GM12878 (cell line): Measurements from ENCODE around the gene PDE4DIP.
"Not testable (repeated sequence)": the region's sequence is repeated elsewhere in the genome, so short reads cannot be mapped to it uniquely, and the experiment has no call there.

Experiments
- ATF2 ChIP-seq: IDR thresholded peaks from 2 replicates; pipeline ENCODE4 v1.6.1; 2012; ENCODE audit warnings: low read length, inconsistent platforms
- BCLAF1 ChIP-seq: fragments of 450-650 bp; IDR thresholded peaks from 2 replicates; pipeline ENCODE4 v1.6.1; 2017; ENCODE audit warnings: antibody characterized with exemption, mild to moderate bottlenecking, moderate library complexity
- CBX5 ChIP-seq: sonication (generic); IDR thresholded peaks from 2 replicates; pipeline ENCODE4 v1.6.1; 2016; ENCODE audit warnings: low read depth, moderate library complexity, mild to moderate bottlenecking, inconsistent platforms
- CREB1 ChIP-seq: IDR thresholded peaks from 2 replicates; pipeline ENCODE4 v1.6.1; 2012; ENCODE audit warnings: low read depth, mild to moderate bottlenecking, inconsistent platforms
- CREM ChIP-seq: IDR thresholded peaks from 2 replicates; pipeline ENCODE4 v1.6.1; 2014; ENCODE audit warnings: antibody characterized with exemption, low read depth
- CTCF ChIP-seq, 3 experiments: IDR thresholded peaks in 2 of 3; conservative IDR thresholded peaks in 1 of 3; 2 replicates each; pipeline ENCODE4 v1.5.1; 2011; ENCODE audit warnings: low read depth in 3 of 3, low read length in 3 of 3, mild to moderate bottlenecking in 3 of 3, control low read depth in 2 of 3, moderate library complexity in 2 of 3, inconsistent platforms in 1 of 3, mixed read lengths in 1 of 3; ENCODE audit not compliant: control insufficient read depth in 2 of 3, insufficient read depth in 1 of 3; ENCODE audit errors: extremely low read depth in 1 of 3
- EZH2 ChIP-seq: IDR thresholded peaks from 2 replicates; pipeline ENCODE4 v1.6.1; 2012; ENCODE audit warnings: low read depth, mild to moderate bottlenecking, control low read depth, inconsistent platforms, low read length, borderline replicate concordance; ENCODE audit not compliant: control insufficient read depth
- NFIC ChIP-seq: IDR thresholded peaks from 2 replicates; pipeline ENCODE4 v1.6.1; 2012; ENCODE audit warnings: low read depth, mild to moderate bottlenecking, inconsistent platforms, low read length, moderate library complexity
- TCF12 ChIP-seq: IDR thresholded peaks from 2 replicates; pipeline ENCODE4 v1.6.1; 2011; ENCODE audit warnings: low read depth, mild to moderate bottlenecking, low read length
- WRNIP1 ChIP-seq: IDR thresholded peaks from 2 replicates; pipeline ENCODE4 v1.6.1; 2011; ENCODE audit warnings: low read depth, low read length, improper control_type of control experiment, borderline replicate concordance
- ZNF622 ChIP-seq: fragments of 450-650 bp; IDR thresholded peaks from 2 replicates; pipeline ENCODE4 v1.6.1; 2017; ENCODE audit warnings: mild to moderate bottlenecking, inconsistent platforms
- TF ChIP-seq, protein P1 (sequence below): IDR thresholded peaks from 2 replicates; pipeline ENCODE4 v1.6.1; 2011; ENCODE audit warnings: borderline replicate concordance, low read depth, mild to moderate bottlenecking, moderate library complexity, low read length; ENCODE audit not compliant: insufficient read depth, poor library complexity, severe bottlenecking
- TF ChIP-seq, protein P2 (sequence below): fragments of 450-650 bp; formaldehyde crosslinking; IDR thresholded peaks from 2 replicates; pipeline ENCODE4 v1.4.0; 2020; ENCODE audit warnings: mild to moderate bottlenecking, moderate library complexity

GRCh38 chr1:148844220-148844619 lies at the start of gene PDE4DIP:
- TF ChIP-seq, protein P1, sequence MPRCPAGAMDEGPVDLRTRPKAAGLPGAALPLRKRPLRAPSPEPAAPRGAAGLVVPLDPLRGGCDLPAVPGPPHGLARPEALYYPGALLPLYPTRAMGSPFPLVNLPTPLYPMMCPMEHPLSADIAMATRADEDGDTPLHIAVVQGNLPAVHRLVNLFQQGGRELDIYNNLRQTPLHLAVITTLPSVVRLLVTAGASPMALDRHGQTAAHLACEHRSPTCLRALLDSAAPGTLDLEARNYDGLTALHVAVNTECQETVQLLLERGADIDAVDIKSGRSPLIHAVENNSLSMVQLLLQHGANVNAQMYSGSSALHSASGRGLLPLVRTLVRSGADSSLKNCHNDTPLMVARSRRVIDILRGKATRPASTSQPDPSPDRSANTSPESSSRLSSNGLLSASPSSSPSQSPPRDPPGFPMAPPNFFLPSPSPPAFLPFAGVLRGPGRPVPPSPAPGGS = not testable (repeated sequence)
- not testable (repeated sequence) for TF ChIP-seq TCF12; CTCF (IDR thresholded peaks at IDR 0.05 in 2 of 3, conservative IDR thresholded peaks at IDR 0.05 in 1 of 3; ENCODE audit: control insufficient read depth in 2 of 3, extremely low read depth in 1 of 3, insufficient read depth in 1 of 3, low read depth in 3 of 3, low read length in 3 of 3); CREB1; ATF2; EZH2; CREM; NFIC; CBX5; BCLAF1; ZNF622; WRNIP1
- TF ChIP-seq, protein P2, sequence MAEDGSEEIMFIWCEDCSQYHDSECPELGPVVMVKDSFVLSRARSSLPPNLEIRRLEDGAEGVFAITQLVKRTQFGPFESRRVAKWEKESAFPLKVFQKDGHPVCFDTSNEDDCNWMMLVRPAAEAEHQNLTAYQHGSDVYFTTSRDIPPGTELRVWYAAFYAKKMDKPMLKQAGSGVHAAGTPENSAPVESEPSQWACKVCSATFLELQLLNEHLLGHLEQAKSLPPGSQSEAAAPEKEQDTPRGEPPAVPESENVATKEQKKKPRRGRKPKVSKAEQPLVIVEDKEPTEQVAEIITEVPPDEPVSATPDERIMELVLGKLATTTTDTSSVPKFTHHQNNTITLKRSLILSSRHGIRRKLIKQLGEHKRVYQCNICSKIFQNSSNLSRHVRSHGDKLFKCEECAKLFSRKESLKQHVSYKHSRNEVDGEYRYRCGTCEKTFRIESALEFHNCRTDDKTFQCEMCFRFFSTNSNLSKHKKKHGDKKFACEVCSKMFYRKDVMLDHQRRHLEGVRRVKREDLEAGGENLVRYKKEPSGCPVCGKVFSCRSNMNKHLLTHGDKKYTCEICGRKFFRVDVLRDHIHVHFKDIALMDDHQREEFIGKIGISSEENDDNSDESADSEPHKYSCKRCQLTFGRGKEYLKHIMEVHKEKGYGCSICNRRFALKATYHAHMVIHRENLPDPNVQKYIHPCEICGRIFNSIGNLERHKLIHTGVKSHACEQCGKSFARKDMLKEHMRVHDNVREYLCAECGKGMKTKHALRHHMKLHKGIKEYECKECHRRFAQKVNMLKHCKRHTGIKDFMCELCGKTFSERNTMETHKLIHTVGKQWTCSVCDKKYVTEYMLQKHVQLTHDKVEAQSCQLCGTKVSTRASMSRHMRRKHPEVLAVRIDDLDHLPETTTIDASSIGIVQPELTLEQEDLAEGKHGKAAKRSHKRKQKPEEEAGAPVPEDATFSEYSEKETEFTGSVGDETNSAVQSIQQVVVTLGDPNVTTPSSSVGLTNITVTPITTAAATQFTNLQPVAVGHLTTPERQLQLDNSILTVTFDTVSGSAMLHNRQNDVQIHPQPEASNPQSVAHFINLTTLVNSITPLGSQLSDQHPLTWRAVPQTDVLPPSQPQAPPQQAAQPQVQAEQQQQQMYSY (CRISPR knock-in tag) = not testable (repeated sequence)
